GM19043 (cell line): ENCODE measurements around the gene ZNF714.

Experiments
- ATAC-seq: cut with Tn5 transposase; IDR thresholded peaks from one replicate; pipeline ENCODE4 v1.9.1; 2021; ENCODE audit warnings: low read depth; ENCODE audit not compliant: unreplicated experiment

ZNF714 gene

DNA sequence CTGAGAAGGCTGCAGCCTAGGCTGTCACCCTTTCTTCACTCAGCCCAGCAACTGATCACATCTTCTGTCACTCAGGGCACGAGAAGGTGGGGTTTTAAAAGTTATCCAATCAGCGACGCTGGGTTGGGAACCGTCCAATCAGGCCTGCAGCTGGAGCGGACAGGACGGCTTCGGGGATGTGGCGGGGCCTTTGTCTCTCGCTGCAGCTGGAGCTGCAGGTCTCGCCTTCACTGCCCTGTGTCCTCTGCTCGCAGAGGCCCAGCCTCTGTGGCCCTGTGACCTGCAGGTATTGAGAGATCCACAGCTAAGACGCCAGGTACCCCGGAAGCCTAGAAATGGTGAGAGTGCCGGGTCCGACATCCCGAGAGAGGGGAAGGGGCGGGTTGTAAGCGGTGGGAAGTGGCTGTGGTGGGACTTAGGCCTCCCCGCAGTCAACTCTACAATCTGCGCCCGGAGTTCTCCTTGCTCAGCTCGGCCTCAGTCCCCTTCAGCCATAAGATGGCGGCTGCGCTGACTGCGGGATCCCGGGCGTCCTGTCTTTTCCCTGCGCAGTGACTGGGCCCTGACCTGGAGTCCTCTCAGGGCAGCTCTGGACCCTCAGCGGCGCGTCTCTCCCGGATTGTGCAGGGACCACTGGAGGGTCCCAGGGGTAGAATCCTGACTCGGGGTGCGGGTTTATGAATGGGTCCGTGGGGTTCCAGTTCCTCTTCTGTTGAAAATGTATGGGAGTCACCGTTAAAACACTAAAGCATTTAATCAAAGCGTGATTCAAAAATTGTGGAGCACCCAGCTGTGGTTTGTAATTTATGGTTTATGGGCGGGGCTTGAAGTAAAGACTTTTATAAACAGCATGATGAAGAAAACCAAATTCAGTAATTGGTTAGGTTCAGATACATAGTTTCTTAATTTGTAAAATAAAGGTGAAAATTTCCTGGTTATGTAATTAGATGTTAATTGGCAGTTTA lies at the start of gene ZNF714:
Gene ZNF714, plus strand, starts transcription at position 193 of the 965 bp plus-strand sequence. CDS start 16,066 bp downstream, outside the sequence.
- peak; percentile 99 for ATAC-seq

GRCh38 chr19:21045028-21045427 lies 37.0 kb upstream of the ZNF714 start:
- no peak for ATAC-seq

- ATAC-seq, result no peak
These were observed 35.5 kb upstream of the ZNF714 start for GRCh38 chr19:21046489-21046888.

DNA sequence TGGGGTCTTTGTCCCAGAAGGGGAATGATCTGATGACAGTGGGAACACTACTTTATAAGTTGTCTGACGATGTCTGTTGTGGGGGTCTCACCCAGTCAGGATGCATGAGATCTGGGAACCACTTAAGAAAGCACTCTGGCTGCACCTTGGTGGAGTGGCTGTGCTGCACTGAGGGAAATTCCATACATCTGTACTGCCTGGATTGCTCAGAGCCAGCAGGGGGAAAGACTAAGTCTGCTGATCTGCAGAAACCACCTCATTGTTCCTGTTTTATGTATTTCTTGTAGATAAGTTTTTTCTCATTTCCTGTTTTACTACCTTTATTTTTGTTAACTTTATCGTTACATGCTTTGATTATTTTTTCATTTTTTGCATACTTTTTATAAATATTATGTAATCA lies 34.3 kb upstream of the ZNF714 start:
- no peak for ATAC-seq

DNA sequence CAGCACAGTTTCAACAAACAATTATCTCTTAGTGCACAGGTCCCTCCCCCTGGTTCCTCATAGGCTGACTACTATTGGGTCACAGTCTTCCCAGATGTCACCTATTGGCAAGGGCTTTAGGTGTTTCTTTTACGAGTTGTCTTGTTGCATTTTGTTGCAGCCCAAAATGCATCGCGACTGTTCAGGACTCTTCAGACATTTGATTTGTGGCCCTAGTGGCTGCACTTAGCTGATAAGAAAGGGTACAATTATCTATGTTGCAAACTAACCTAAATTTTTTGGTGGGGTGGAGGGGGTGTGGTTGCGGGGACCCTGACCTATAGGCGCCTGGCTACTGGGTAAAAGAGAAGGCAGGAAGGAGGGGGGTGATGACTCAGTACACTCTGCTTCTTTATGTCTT lies 29.1 kb upstream of the ZNF714 start:
- no peak for ATAC-seq

GRCh38 chr19:21065336-21065735 lies 16.7 kb upstream of the ZNF714 start:
- ATAC-seq, result no peak

DNA sequence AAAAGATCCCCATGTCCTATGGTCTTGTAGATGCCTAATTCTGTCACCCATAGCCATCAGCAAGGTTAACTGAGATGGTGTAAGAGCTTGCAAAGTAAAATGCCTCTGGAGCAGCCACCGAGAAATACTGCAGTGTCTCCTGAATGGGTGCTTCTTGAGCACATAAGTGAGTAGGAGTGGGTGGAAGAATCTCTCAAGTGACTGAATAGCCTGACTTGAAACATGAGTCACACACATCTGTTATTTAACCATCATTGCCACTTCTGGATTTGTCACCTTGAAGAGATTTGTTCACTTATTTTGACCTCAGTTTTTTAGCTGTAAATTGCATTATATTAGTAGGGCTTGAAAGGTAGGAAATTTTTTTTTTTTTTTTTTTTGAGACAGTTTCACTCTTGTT lies 2.3 kb downstream of the ZNF714 start:
- no peak for ATAC-seq

DNA sequence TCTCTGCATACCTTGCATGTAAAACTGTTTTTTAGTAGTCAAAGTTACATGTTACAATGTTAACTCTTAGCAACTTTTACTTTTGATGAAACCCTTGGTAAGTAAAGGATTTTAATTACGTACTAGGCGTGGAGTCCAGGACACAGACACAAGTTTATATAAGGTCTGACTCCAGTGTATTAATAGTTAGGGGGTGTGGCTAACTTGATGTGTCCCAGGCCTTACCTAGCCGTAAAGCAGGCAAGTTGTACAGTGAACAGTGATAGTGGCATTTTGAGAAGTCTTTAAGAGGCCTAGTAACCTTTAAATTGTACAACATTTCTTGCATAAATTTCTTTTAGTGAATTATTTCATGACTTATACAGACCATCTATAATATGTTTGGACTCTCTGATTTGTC lies 5.9 kb downstream of the ZNF714 start:
- no peak for ATAC-seq

- ATAC-seq, result no peak
These were observed 10.1 kb downstream of the ZNF714 start for GRCh38 chr19:21092109-21092508.

GRCh38 chr19:21094347-21095025 lies 12.5 kb downstream of the ZNF714 start:
- no peak for ATAC-seq

GRCh38 chr19:21098291-21098690 lies 16.3 kb downstream of the ZNF714 start:
- no peak for ATAC-seq

- ATAC-seq, result no peak
These were observed 19.7 kb downstream of the ZNF714 start for GRCh38 chr19:21101521-21102242.

DNA sequence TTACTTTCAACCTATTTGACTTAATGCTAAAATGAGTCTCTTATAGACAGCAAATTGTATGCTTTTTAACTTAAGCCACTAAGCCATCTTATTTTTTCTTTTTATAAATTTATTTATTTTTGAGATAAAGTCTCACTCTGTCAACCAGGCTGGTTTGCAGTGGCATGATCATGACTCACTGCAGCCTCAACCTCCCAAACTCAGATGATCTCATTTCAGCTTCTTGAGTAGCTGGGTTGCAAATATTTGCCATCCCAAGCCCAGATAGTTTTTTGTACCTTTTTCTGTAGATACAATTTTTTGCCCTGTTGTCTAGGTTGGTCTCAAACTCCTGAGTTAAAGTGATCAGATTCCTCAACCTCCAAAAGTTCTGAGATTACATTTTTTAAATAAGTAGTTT lies 27.1 kb downstream of the ZNF714 start:
- no peak for ATAC-seq

- no peak for ATAC-seq
These were observed 28.2 kb downstream of the ZNF714 start for GRCh38 chr19:21110183-21110582.

- ATAC-seq, result no peak
These were observed 33.4 kb downstream of the ZNF714 start for GRCh38 chr19:21115430-21115829.

DNA sequence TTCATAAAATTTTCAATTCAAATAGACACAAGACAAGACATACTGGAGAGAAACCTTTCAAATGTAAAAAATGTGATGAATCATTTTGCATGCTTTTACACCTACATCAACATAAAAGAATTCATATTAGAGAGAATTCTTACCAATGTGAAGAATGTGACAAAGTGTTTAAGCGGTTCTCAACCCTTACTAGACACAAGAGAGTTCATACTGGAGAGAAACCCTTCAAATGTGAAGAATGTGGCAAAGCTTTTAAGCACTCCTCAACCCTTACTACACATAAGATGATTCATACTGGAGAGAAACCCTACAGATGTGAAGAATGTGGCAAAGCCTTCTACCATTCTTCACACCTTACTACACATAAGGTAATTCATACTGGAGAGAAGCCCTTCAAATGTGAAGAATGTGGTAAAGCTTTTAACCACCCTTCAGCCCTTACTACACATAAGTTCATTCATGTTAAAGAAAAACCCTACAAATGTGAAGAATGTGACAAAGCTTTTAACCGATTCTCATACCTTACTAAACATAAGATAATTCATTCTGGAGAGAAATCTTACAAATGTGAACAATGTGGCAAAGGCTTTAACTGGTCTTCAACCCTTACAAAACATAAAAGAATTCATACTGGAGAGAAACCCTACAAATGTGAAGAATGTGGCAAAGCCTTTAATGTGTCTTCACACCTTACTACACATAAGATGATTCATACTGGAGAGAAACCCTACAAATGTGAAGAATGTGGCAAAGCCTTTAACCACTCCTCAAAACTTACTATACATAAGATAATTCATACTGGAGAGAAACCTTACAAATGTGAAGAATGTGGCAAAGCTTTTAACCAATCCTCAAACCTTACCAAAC lies 35.3 kb downstream of the ZNF714 start:
- no peak for ATAC-seq

DNA sequence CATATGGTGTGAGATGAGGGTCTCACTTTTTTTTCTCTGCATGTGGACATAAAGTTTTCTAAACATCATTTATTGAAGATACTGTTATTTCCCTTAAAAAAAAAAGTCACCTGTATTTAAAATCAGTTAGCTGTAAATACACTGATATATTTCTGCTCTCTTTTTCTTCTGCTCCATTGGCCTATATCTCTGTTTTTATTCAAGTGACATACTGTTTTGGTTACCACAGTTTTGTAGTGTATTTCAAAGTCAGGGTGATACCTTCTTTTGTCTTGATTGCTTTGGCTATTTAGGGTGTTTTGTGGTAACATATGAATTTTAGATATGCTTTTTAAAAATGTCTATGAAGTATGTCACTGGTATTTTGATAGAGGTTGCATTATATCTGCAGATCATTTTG lies 44.1 kb downstream of the ZNF714 start:
- no peak for ATAC-seq

DNA sequence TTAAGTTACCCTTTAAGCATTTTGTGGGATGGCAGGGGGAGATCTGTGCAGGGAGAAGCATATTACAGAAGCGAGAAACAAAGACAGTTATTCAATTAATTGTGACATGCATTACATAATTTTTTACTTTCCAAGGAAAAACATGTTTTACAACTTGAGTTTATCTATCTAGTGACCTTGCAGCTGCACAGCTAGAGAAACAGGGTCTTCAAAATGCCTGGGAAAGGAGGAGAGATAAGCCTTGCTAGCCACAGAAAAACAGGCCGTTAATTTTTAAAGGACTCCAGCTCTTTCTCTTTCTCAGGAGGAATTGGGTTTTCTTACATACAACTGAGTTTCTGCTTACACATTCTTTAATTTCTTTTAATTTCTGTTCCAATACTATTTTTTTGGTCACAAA lies 45.0 kb downstream of the ZNF714 start:
- no peak for ATAC-seq

DNA sequence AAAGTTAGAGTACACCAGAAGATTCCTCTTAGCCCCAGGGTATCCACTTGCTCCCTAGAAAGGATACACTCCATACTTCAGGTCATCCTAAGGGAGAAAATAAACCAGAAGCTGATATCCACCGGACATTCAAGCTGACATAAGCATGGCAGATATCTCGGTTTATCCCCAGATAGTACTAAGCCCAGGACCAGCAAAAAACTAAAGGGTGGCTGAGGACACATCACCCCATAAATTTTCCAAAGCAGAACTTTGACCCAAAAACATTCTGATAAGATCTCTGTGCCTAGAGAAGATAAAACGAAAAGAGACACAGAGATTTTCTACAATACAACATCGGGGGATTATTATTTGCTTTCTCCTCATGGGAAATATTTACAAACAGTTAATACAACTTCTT lies 45.9 kb downstream of the ZNF714 start:
- ATAC-seq, result no peak
